ENCODE measurements around the gene GIGYF2.

The GIGYF2 gene

DNA sequence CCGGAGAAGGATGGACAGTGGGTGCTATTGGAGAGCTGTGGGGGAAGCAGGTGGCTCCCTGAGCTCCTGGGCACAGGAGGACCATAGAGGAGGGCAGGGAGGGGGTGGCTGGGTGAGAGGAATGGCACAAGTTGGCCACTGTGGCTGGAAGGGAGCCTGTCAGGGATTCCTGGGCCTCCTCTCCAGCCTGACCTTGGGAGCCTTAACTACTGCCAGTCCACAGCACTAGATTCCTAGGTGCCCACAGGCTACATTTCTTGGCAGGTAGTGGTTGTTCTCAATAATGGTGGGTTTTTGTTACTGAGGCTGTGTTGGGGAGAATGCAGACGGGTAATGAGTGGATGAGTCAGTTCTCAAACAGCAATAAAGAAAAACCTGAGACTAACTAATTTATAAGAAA is 37.8 kb upstream of the GIGYF2 start:
- H3K9me3 ChIP-seq (ENCODE audit: insufficient read depth, low read length), result no peaks in the 10 kb centered on the region
- peaks cover 12% of the 10 kb centered on the region for H3K4me1 ChIP-seq (ENCODE audit: insufficient read depth, insufficient read length)
- TF ChIP-seq ZNF274 (IDR thresholded peaks at IDR 0.05; ENCODE audit: low read depth, low read length) (no peak), SUZ12 (IDR thresholded peaks at IDR 0.05; ENCODE audit: extremely low read depth, insufficient read depth, insufficient read length) (no peak), YY1 (IDR thresholded peaks at IDR 0.05; ENCODE audit: insufficient read depth, insufficient read length) (no peak)

GRCh38 chr2:232662486-232663260 is 34.5 kb upstream of the GIGYF2 start:
- Histone ChIP-seq H3K4me3 (ENCODE audit: insufficient read length, low read depth) (no peak overlapping the region), H3K9me3 (ENCODE audit: insufficient read depth, low read length) (no peaks in the 10 kb centered on the region), H3K4me1 (ENCODE audit: insufficient read depth, insufficient read length) (peaks cover 5% of the 10 kb centered on the region), H3K27me3 (ENCODE audit: insufficient read depth, insufficient read length) (no peaks in the 10 kb centered on the region), H3K9ac (ENCODE audit: insufficient read length, low read depth) (no peak overlapping the region), H3K36me3 (ENCODE audit: insufficient read depth, insufficient read length, low read length) (peaks cover 37% of the 10 kb centered on the region)
- TF ChIP-seq YY1 (IDR thresholded peaks at IDR 0.05; ENCODE audit: insufficient read depth, insufficient read length) (no peak), ZNF274 (IDR thresholded peaks at IDR 0.05; ENCODE audit: low read depth, low read length) (no peak), SUZ12 (IDR thresholded peaks at IDR 0.05; ENCODE audit: extremely low read depth, insufficient read depth, insufficient read length) (no peak)
- no peak for DNase-seq (ENCODE audit: low read depth, low spot score)

More for the DNA sequence above, 37.8 kb upstream of the GIGYF2 start:
- DNase-seq (ENCODE audit: low read depth, low spot score), result no peak
- H3K4me3 ChIP-seq (ENCODE audit: insufficient read length, low read depth), result no peak overlapping the region
- H3K27me3 ChIP-seq (ENCODE audit: insufficient read depth, insufficient read length), result no peaks in the 10 kb centered on the region
- H3K36me3 ChIP-seq (ENCODE audit: insufficient read depth, insufficient read length, low read length), result peaks cover 16% of the 10 kb centered on the region
- no peak overlapping the region for H3K9ac ChIP-seq (ENCODE audit: insufficient read length, low read depth)

GRCh38 chr2:232666051-232666805 is 30.9 kb upstream of the GIGYF2 start:
- Histone ChIP-seq H3K9ac (ENCODE audit: insufficient read length, low read depth) (no peak overlapping the region), H3K9me3 (ENCODE audit: insufficient read depth, low read length) (no peaks in the 10 kb centered on the region), H3K4me1 (ENCODE audit: insufficient read depth, insufficient read length) (peaks cover 10% of the 10 kb centered on the region), H3K36me3 (ENCODE audit: insufficient read depth, insufficient read length, low read length) (peaks cover 55% of the 10 kb centered on the region), H3K4me3 (ENCODE audit: insufficient read length, low read depth) (no peak overlapping the region), H3K27me3 (ENCODE audit: insufficient read depth, insufficient read length) (no peaks in the 10 kb centered on the region)
- TF ChIP-seq YY1 (IDR thresholded peaks at IDR 0.05; ENCODE audit: insufficient read depth, insufficient read length), result no peak
- DNase-seq (ENCODE audit: low read depth, low spot score), result no peak

DNA sequence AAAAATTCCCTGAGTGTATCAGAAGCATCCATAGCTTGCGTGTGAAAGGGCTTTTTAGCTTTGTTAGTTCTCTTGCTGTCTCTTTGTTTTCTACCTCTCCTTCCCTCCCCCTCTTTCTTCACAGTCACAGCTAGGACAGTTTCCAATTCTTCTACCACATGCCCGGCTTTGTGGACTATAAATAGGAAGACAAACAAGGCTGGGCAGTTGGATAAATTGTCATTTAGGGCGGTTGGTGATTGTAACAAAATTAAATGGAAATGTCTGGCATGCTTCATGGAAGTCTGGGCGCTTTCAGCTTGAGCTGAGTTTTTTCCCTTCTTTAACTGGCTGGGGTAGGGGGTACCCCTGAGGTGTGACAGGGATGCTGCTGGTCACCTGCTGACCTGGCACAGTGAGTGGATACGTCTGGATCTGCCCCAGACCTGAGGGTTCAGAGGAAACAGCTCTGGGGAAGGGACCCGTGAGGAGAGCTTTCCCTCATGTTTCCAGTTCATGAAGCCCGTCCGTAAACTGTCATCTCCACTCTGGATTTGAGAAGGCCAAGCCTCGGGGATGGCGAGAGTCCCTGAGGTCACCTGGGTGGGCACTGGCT is 29.0 kb upstream of the GIGYF2 start:
- no peak for DNase-seq (ENCODE audit: low read depth, low spot score)
- Histone ChIP-seq H3K9ac (ENCODE audit: insufficient read length, low read depth) (no peak overlapping the region), H3K4me3 (ENCODE audit: insufficient read length, low read depth) (no peak overlapping the region), H3K4me1 (ENCODE audit: insufficient read depth, insufficient read length) (peaks cover 10% of the 10 kb centered on the region), H3K36me3 (ENCODE audit: insufficient read depth, insufficient read length, low read length) (peaks cover 59% of the 10 kb centered on the region), H3K9me3 (ENCODE audit: insufficient read depth, low read length) (no peaks in the 10 kb centered on the region), H3K27me3 (ENCODE audit: insufficient read depth, insufficient read length) (no peaks in the 10 kb centered on the region)
- TF ChIP-seq ZNF274 (IDR thresholded peaks at IDR 0.05; ENCODE audit: low read depth, low read length) (no peak), SUZ12 (IDR thresholded peaks at IDR 0.05; ENCODE audit: extremely low read depth, insufficient read depth, insufficient read length) (no peak), YY1 (IDR thresholded peaks at IDR 0.05; ENCODE audit: insufficient read depth, insufficient read length) (no peak)

DNA sequence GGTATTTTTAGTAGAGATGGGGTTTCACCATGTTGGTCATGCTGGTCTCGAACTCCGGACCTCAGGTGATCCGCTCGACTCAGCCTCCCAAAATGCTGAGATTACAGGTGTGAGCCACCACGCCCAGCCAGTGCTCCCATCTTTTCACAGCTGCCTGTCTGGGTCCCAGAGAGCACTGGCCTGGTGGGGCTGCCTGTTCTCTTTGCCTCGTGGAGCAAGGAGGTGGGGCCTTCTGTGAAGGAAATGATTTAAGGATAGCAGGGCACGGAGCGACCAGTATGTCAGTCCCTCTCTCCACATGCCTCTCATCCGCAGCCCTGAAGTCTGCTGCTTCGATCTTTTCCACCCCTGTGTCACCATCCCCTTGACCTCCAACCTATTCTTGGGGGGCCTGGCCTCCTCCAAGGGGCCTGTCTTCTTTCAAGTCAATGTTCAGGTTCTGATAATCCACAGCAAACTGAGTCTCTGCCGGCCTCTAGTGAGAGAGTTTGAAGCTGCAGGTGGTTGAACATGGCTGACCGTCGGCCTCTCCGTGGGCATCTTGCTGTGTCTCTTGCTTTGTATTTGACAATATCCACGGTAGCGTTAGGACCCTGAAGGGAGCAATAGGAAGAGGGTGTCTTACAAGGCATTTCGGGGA is 28.2 kb upstream of the GIGYF2 start:
- Histone ChIP-seq H3K4me1 (ENCODE audit: insufficient read depth, insufficient read length) (peaks cover 10% of the 10 kb centered on the region), H3K27me3 (ENCODE audit: insufficient read depth, insufficient read length) (no peaks in the 10 kb centered on the region), H3K9ac (ENCODE audit: insufficient read length, low read depth) (no peak overlapping the region), H3K9me3 (ENCODE audit: insufficient read depth, low read length) (no peaks in the 10 kb centered on the region), H3K36me3 (ENCODE audit: insufficient read depth, insufficient read length, low read length) (peaks cover 60% of the 10 kb centered on the region), H3K4me3 (ENCODE audit: insufficient read length, low read depth) (no peak overlapping the region)
- TF ChIP-seq YY1 (IDR thresholded peaks at IDR 0.05; ENCODE audit: insufficient read depth, insufficient read length) (no peak), SUZ12 (IDR thresholded peaks at IDR 0.05; ENCODE audit: extremely low read depth, insufficient read depth, insufficient read length) (no peak), ZNF274 (IDR thresholded peaks at IDR 0.05; ENCODE audit: low read depth, low read length) (no peak)
- DNase-seq (ENCODE audit: low read depth, low spot score), result no peak

DNA sequence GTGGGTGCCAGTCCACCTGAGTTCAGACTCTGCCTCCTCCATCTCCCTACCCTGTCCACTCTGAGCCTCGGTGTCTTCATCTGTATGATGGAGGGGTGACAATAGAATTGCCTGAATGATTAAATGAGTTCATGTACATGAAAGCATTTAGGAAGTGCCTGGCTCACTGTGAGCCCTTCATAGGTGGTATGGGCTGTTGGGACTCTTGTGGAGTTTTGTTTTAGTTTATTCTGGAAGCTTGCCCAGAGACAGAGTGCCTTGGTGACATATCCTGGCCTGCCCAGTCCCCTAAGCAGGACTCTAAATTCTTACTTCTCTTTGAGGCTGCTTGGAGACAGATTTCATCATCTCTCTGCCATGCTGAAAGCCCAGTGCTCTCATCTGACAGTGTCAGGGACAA is 24.5 kb upstream of the GIGYF2 start:
- TF ChIP-seq YY1 (IDR thresholded peaks at IDR 0.05; ENCODE audit: insufficient read depth, insufficient read length), result no peak
- no peak for TF ChIP-seq SUZ12 (IDR thresholded peaks at IDR 0.05; ENCODE audit: extremely low read depth, insufficient read depth, insufficient read length)
- no peak for TF ChIP-seq ZNF274 (IDR thresholded peaks at IDR 0.05; ENCODE audit: low read depth, low read length)
- no peak overlapping the region for H3K9ac ChIP-seq (ENCODE audit: insufficient read length, low read depth)
- H3K4me3 ChIP-seq (ENCODE audit: insufficient read length, low read depth), result no peak overlapping the region
- peaks cover 61% of the 10 kb centered on the region for H3K36me3 ChIP-seq (ENCODE audit: insufficient read depth, insufficient read length, low read length)
- no peaks in the 10 kb centered on the region for H3K27me3 ChIP-seq (ENCODE audit: insufficient read depth, insufficient read length)
- H3K9me3 ChIP-seq (ENCODE audit: insufficient read depth, low read length), result no peaks in the 10 kb centered on the region
- H3K4me1 ChIP-seq (ENCODE audit: insufficient read depth, insufficient read length), result peaks cover 5% of the 10 kb centered on the region
- no peak for DNase-seq (ENCODE audit: low read depth, low spot score)

DNA sequence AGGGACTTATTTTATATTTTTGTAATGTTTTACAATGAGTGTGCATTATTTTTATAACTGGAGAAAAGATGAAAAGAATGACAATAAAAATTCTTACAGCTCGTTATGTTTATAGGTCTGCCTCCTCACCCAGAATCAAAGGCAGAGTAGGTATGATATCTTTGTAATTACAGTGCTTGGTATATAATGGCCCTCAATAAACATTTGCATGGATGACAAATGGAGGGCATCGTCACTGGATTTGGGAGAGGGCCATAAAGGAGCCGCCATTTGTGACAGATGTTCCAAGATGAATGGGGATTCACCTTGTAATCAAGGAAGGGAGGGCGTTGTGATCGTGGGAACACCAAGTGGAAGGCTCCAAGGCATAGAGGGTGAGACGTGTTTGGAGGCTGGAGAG is 22.6 kb upstream of the GIGYF2 start:
- no peak overlapping the region for H3K4me3 ChIP-seq (ENCODE audit: insufficient read length, low read depth)

More for the DNA sequence above, 22.6 kb upstream of the GIGYF2 start:
- H3K36me3 ChIP-seq (ENCODE audit: insufficient read depth, insufficient read length, low read length), result peaks cover 66% of the 10 kb centered on the region
- TF ChIP-seq ZNF274 (IDR thresholded peaks at IDR 0.05; ENCODE audit: low read depth, low read length), result no peak
- TF ChIP-seq SUZ12 (IDR thresholded peaks at IDR 0.05; ENCODE audit: extremely low read depth, insufficient read depth, insufficient read length), result no peak
- no peak for TF ChIP-seq YY1 (IDR thresholded peaks at IDR 0.05; ENCODE audit: insufficient read depth, insufficient read length)
- no peak overlapping the region for H3K9ac ChIP-seq (ENCODE audit: insufficient read length, low read depth)
- no peak for DNase-seq (ENCODE audit: low read depth, low spot score)
- H3K4me1 ChIP-seq (ENCODE audit: insufficient read depth, insufficient read length), result no peaks in the 10 kb centered on the region
- H3K9me3 ChIP-seq (ENCODE audit: insufficient read depth, low read length), result no peaks in the 10 kb centered on the region
- H3K27me3 ChIP-seq (ENCODE audit: insufficient read depth, insufficient read length), result no peaks in the 10 kb centered on the region
